Right lung (tissue), 5 donors: ENCODE results near the gene CARD14. TPM values are rescaled to one million over a fixed set of nuclear protein-coding genes. Genes with fewer than 3 reads are reported as not detected.
"Not testable (repeated sequence)": the region's sequence is repeated elsewhere in the genome, so short reads cannot be mapped to it uniquely, and the experiment has no call there.

Experiments
- DNase-seq, 2 donors: peaks; one replicate each; pipeline ENCODE4 v3.0.0-alpha.2; 2013
- polyA plus RNA-seq, 5 donors: library from polyadenylated mRNA; unstranded; fragments of 120-200 nt; gene quantifications; one replicate each; pipeline versions ENCODE4 v1.2.1 to v1.2.3, GENCODE V29; 2013; ENCODE audit warnings: inconsistent platforms in 1 of 5, low replicate concordance in 1 of 5; ENCODE audit not compliant: insufficient read length in 5 of 5, insufficient read depth in 1 of 5

CARD14 gene
- polyA plus RNA-seq, 5 donors: 1.1 to 2.5 (median 2.3) TPM

GRCh38 chr17:80183581-80184422 lies 14.0 kb downstream of the CARD14 start:
- DNase-seq: no peak

- no peak for DNase-seq
Observed at GRCh38 chr17:80184423-80184714, 14.5 kb downstream of the CARD14 start.

- no peak for DNase-seq
Observed at GRCh38 chr17:80185968-80186367, 16.1 kb downstream of the CARD14 start.

GRCh38 chr17:80187090-80187489 lies 17.3 kb downstream of the CARD14 start:
- no peak for DNase-seq

GRCh38 chr17:80187515-80187941 lies 17.7 kb downstream of the CARD14 start:
- no peak for DNase-seq

GRCh38 chr17:80189611-80190010 lies 19.8 kb downstream of the CARD14 start:
- no peak for DNase-seq

GRCh38 chr17:80190716-80191115 lies 20.9 kb downstream of the CARD14 start:
- no peak for DNase-seq

GRCh38 chr17:80191192-80191591 lies 21.4 kb downstream of the CARD14 start:
- DNase-seq: no peak

- no peak for DNase-seq
Observed at GRCh38 chr17:80191865-80192661, 22.2 kb downstream of the CARD14 start.

- no peak for DNase-seq
Observed at GRCh38 chr17:80195141-80195540, 25.3 kb downstream of the CARD14 start.

- no peak for DNase-seq
Observed at GRCh38 chr17:80195671-80196529, 26.1 kb downstream of the CARD14 start.

GRCh38 chr17:80196652-80197051 lies 26.8 kb downstream of the CARD14 start:
- no peak for DNase-seq

- DNase-seq: no peak
Observed at GRCh38 chr17:80198144-80198661, 28.4 kb downstream of the CARD14 start.

- not testable (repeated sequence) for DNase-seq
Observed at GRCh38 chr17:80199295-80199694, 29.5 kb downstream of the CARD14 start.

- DNase-seq: no peak
Observed at GRCh38 chr17:80201446-80201845, 31.6 kb downstream of the CARD14 start.

- no peak for DNase-seq
Observed at GRCh38 chr17:80202197-80202596, 32.4 kb downstream of the CARD14 start.

GRCh38 chr17:80203471-80203963 lies 33.7 kb downstream of the CARD14 start:
- no peak for DNase-seq

- DNase-seq: no peak
Observed at GRCh38 chr17:80204626-80205468, 35.0 kb downstream of the CARD14 start.

GRCh38 chr17:80205811-80206210 lies 36.0 kb downstream of the CARD14 start:
- no peak for DNase-seq

- no peak for DNase-seq
Observed at GRCh38 chr17:80208050-80208449, 38.2 kb downstream of the CARD14 start.

GRCh38 chr17:80209765-80210164 lies 39.9 kb downstream of the CARD14 start:
- no peak for DNase-seq
